Measurements from ENCODE around the gene CPNE8.

Gene CPNE8

GRCh38 chr12:38892976-38893375, 12.4 kb downstream of the CPNE8 start:
- FAIRE-seq, result no peak

GRCh38 chr12:38892087-38892786, 13.2 kb downstream of the CPNE8 start:
- FAIRE-seq, result no peak

GRCh38 chr12:38890102-38890855, 15.1 kb downstream of the CPNE8 start:
- FAIRE-seq, result no peak

- FAIRE-seq, result no peak
Measured at GRCh38 chr12:38889297-38889815, 16.0 kb downstream of the CPNE8 start.

GRCh38 chr12:38887770-38888169, 17.6 kb downstream of the CPNE8 start:
- no peak for FAIRE-seq

GRCh38 chr12:38886931-38887330, 18.5 kb downstream of the CPNE8 start:
- no peak for FAIRE-seq

- no peak for FAIRE-seq
Measured at GRCh38 chr12:38886064-38886463, 19.3 kb downstream of the CPNE8 start.

- FAIRE-seq, result no peak
Measured at GRCh38 chr12:38884666-38885065, 20.7 kb downstream of the CPNE8 start.

- FAIRE-seq, result no peak
Measured at GRCh38 chr12:38883629-38884134, 21.7 kb downstream of the CPNE8 start.

GRCh38 chr12:38880288-38880687, 25.1 kb downstream of the CPNE8 start:
- FAIRE-seq, result no peak

- FAIRE-seq, result no peak
Measured at GRCh38 chr12:38878986-38879385, 26.4 kb downstream of the CPNE8 start.

GRCh38 chr12:38878333-38878705, 27.1 kb downstream of the CPNE8 start:
- no peak for FAIRE-seq

GRCh38 chr12:38875586-38876228, 29.7 kb downstream of the CPNE8 start:
- no peak for FAIRE-seq

GRCh38 chr12:38872561-38872960, 32.8 kb downstream of the CPNE8 start:
- no peak for FAIRE-seq

- no peak for FAIRE-seq
Measured at GRCh38 chr12:38872156-38872555, 33.2 kb downstream of the CPNE8 start.

- FAIRE-seq, result no peak
Measured at GRCh38 chr12:38869036-38869435, 36.4 kb downstream of the CPNE8 start.

GRCh38 chr12:38850461-38850860, 54.9 kb downstream of the CPNE8 start:
- FAIRE-seq, result no peak

- no peak for FAIRE-seq
Measured at GRCh38 chr12:38847247-38847646, 58.1 kb downstream of the CPNE8 start.

- FAIRE-seq, result no peak
Measured at GRCh38 chr12:38844267-38844666, 61.1 kb downstream of the CPNE8 start.

- no peak for FAIRE-seq
Measured at GRCh38 chr12:38838056-38838850, 67.1 kb downstream of the CPNE8 start.

- no peak for FAIRE-seq
Measured at GRCh38 chr12:38831715-38832114, 73.7 kb downstream of the CPNE8 start.

GRCh38 chr12:38825006-38825405, 80.4 kb downstream of the CPNE8 start:
- no peak for FAIRE-seq

- FAIRE-seq, result no peak
Measured at GRCh38 chr12:38823738-38824137, 81.7 kb downstream of the CPNE8 start.

Data from TTC549 (cell line).